HG03103 (cell line): Measurements from ENCODE around the gene RPL39L.

ENCODE experiments used
- ATAC-seq: cut with Tn5 transposase; IDR thresholded peaks from one replicate; pipeline ENCODE4 v1.9.1; 2021; ENCODE audit warnings: low read depth; ENCODE audit not compliant: unreplicated experiment

Gene RPL39L

GRCh38 chr3:187072102-187072501, 67.2 kb downstream of the RPL39L start:
- no peak for ATAC-seq
